ENCODE data around the gene NT5DC2. TPM values are rescaled to one million over a fixed set of nuclear protein-coding genes. Genes with fewer than 3 reads are reported as not detected.

Gene NT5DC2
- total and polyA plus RNA-seq, 2 of the 8 experiments (the other 6 are each of a cell fraction or from before 2014, with no cell fraction given): 331 to 477 TPM

GRCh38 chr3:52557011-52557960, 23.6 kb upstream of the NT5DC2 start:
- Histone ChIP-seq H3K79me1 (ENCODE audit: low read depth, low read length) (peaks cover 2% of the 10 kb centered on the region), H3K9ac (replicated peaks in 1 of 4; ENCODE audit: extremely low read depth in 1 of 4, low read depth in 3 of 4, low read length in 3 of 4) (peak overlapping the region in 1 of 4 experiments; percentile 3; a peak in 1 of 7 replicates), H3K27me3 (replicated peaks in 1 of 4; ENCODE audit: control insufficient read depth in 3 of 4, extremely low read depth in 1 of 4, insufficient read depth in 3 of 4, low read length in 3 of 4) (no peaks in the 10 kb centered on the region), H3K23me2 (ENCODE audit: low read depth, low read length) (no peaks in the 10 kb centered on the region), H3K27ac (ENCODE audit: low read depth, low read length) (no peak overlapping the region), H3K36me3 (ENCODE audit: control insufficient read depth in 2 of 4, insufficient read depth in 4 of 4, low read length in 3 of 4) (peaks cover 8 to 50% (median 20%) of the 10 kb centered on the region in 4 experiments), H3K9me3 (ENCODE audit: insufficient read depth in 2 of 2, low read depth in 1 of 2, low read length in 1 of 2) (no peaks in the 10 kb centered on the region), H3K4me1 (replicated peaks in 1 of 4; ENCODE audit: control insufficient read depth in 3 of 4, insufficient read depth in 4 of 4, low read length in 3 of 4) (no peaks in the 10 kb centered on the region), H3K23ac (ENCODE audit: insufficient read length) (no peak overlapping the region), H2AFZ (ENCODE audit: low read length) (no peak overlapping the region), H4K5ac (ENCODE audit: insufficient read length, low read depth, low read length) (no peak overlapping the region), H2BK20ac (ENCODE audit: low read length) (no peak overlapping the region), H2BK120ac (replicated peaks; ENCODE audit: low read depth, low read length) (no peak overlapping the region), H4K91ac (replicated peaks; ENCODE audit: insufficient read length, low read length) (no peak overlapping the region), H3K4ac (replicated peaks; ENCODE audit: insufficient read length, low read depth, low read length) (no peak overlapping the region), H2BK12ac (ENCODE audit: low read depth, low read length) (no peak overlapping the region), H3K4me2 (ENCODE audit: insufficient read depth in 1 of 2, low read depth in 2 of 2, low read length in 2 of 2) (no peak overlapping the region), H4K20me1 (replicated peaks in 1 of 2; ENCODE audit: control insufficient read depth in 1 of 2, insufficient read depth in 2 of 2, low read length in 2 of 2) (peaks cover 0 to 4% of the 10 kb centered on the region in 2 experiments), H2BK5ac (ENCODE audit: low read depth, low read length) (no peak overlapping the region), H3K14ac (ENCODE audit: insufficient read length) (no peak overlapping the region), H3K56ac (replicated peaks; ENCODE audit: insufficient read length, low read depth, low read length) (no peak overlapping the region), H2AK5ac (ENCODE audit: low read depth, low read length) (no peak overlapping the region), H3K79me2 (ENCODE audit: control insufficient read depth in 1 of 2, insufficient read depth in 2 of 2, low read length in 2 of 2) (no peaks in the 10 kb centered on the region), H2BK15ac (ENCODE audit: low read length) (no peak overlapping the region), H3K18ac (ENCODE audit: extremely low read depth, low read length) (no peak overlapping the region), H4K8ac (ENCODE audit: extremely low read depth, insufficient read depth, low read length) (no peak overlapping the region), H3K4me3 (ENCODE audit: extremely low read depth in 1 of 4, insufficient read depth in 2 of 4, low read depth in 3 of 4, low read length in 4 of 4) (no peak overlapping the region)
- CTCF ChIA-PET (ENCODE audit: partially characterized antibody): interaction anchor here (1.3 kb wide), 1 partner anchor 10 kb away, joined by 5 read pairs; no protein-coding TSS in a partner anchor
- 88% methylated on average over 9 of the region's 9 CpGs; no CpG with 5 or more reads in 1 of the 2 experiments for WGBS, 2 experiments (ENCODE audit: extremely low coverage in 1 of 2, insufficient coverage in 1 of 2, insufficient read length in 1 of 2, insufficient replicate concordance in 2 of 2, low coverage in 1 of 2, low lambda C conversion rate in 2 of 2, missing lambda C conversion rate in 1 of 2)
- DNase-seq (ENCODE audit: low read depth in 1 of 2, low spot score in 2 of 2) (no peak), FAIRE-seq (no peak)
- POLR2A ChIA-PET (ENCODE audit: partially characterized antibody): no interaction called here
- TF ChIP-seq HDAC6 (IDR thresholded peaks at IDR 0.05; ENCODE audit: low read depth, low read length) (no peak), ASH2L (IDR thresholded peaks at IDR 0.05; ENCODE audit: low read length) (no peak), NRF1 (IDR thresholded peaks at IDR 0.05; ENCODE audit: low read depth, low read length) (no peak), USF2 (IDR thresholded peaks at IDR 0.05; ENCODE audit: low read length) (no peak), POLR2A (IDR thresholded peaks at IDR 0.05; ENCODE audit: control extremely low read depth in 1 of 2, low read depth in 2 of 2, low read length in 2 of 2) (no peak), RAD21 (IDR thresholded peaks at IDR 0.05 in 1 of 2, conservative IDR thresholded peaks at IDR 0.05 in 1 of 2; ENCODE audit: low read depth in 2 of 2, low read length in 2 of 2) (no peak), MAFK (IDR thresholded peaks at IDR 0.05; ENCODE audit: low read depth, low read length) (no peak), ZNF274 (IDR thresholded peaks at IDR 0.05; ENCODE audit: borderline replicate concordance, extremely low read depth, low read length) (no peak), BCL11A (IDR thresholded peaks at IDR 0.05; ENCODE audit: low read depth in 2 of 2, low read length in 2 of 2) (no peak), CHD1 (IDR thresholded peaks at IDR 0.05; ENCODE audit: low read depth, low read length) (no peak), CBX8 (IDR thresholded peaks at IDR 0.05; ENCODE audit: borderline replicate concordance, low read depth, low read length) (no peak), CEBPB (IDR thresholded peaks at IDR 0.05; ENCODE audit: low read depth, low read length) (no peak)
